HepG2 (cell line): ENCODE measurements around the gene ITGB2. TPM values are rescaled to one million over a fixed set of nuclear protein-coding genes. Genes with fewer than 3 reads are reported as not detected.

Experiments used
- ATAC-seq: fragments of 200-7000 bp; cut with Tn5 transposase; 3 replicates; pipeline ENCODE4 v1.9.1; 2020; ENCODE audit warnings: mild to moderate bottlenecking, moderate library complexity
- BruUV-seq: library from RNA; stranded (reverse); fragments of 400-500 nt; replicated peaks from 2 replicates; lab custom pipeline; 2021; lab: Mats Ljungman, UMichigan
- CTCF ChIA-PET: fragments of 300-600 bp; formaldehyde crosslinking; extraction: SDS; loops from one replicate; lab custom pipeline; 2021; ENCODE audit warnings: low total read pairs, inconsistent platforms, low intra/inter-chr PET ratio; lab: Yijun Ruan, JAX
- POLR2A ChIA-PET: fragments of 350-600 bp; sonication (Branson Sonifier 250); formaldehyde crosslinking; loops from one replicate; lab custom pipeline; 2020; ENCODE audit warnings: antibody characterized with exemption, inconsistent platforms; lab: Yijun Ruan, JAX
- DNase-seq: peaks from one replicate; pipeline ENCODE4 v3.0.0-alpha.2; 2015; ENCODE audit warnings: low spot score
- FAIRE-seq: peaks from 3 replicates; lab custom pipeline; 2011; peaks lifted over from hg19 to GRCh38; lab: Jason Lieb, UNC
- H2AFZ ChIP-seq: one replicate; pipeline ENCODE4 v1.6.1; 2011; ENCODE audit warnings: low read length, inconsistent platforms
- H3K27ac ChIP-seq: fragments of 300-600 bp; 3 replicates; pipeline ENCODE4 v1.8.0; 2011; ENCODE audit warnings: mixed run types, mild to moderate bottlenecking, mixed read lengths, low read length, inconsistent platforms; ENCODE audit not compliant: insufficient read depth; ENCODE audit errors: extremely low read length
- H3K27me3 ChIP-seq, 2 experiments: fragments of 200-600 bp in 1 of 2; 2 replicates in 1 of 2; 3 replicates in 1 of 2; pipeline versions ENCODE4 v1.6.0 to v1.8.0; 2011; ENCODE audit warnings: low read length in 2 of 2, mild to moderate bottlenecking in 2 of 2, moderate library complexity in 2 of 2, inconsistent platforms in 1 of 2; ENCODE audit not compliant: insufficient read depth in 2 of 2, control insufficient read depth in 1 of 2
- H3K36me3 ChIP-seq, 2 experiments: fragments of 200-600 bp in 1 of 2; replicated peaks in 1 of 2; 2 replicates in 1 of 2; 3 replicates in 1 of 2; pipeline versions ENCODE4 v1.5.1 to v1.8.0; 2011; ENCODE audit warnings: low read length in 2 of 2, inconsistent platforms in 1 of 2; ENCODE audit not compliant: insufficient read depth in 2 of 2, control insufficient read depth in 1 of 2
- H3K4me1 ChIP-seq: 2 replicates; pipeline ENCODE4 v1.5.1; 2012; ENCODE audit warnings: low read length, inconsistent platforms; ENCODE audit not compliant: insufficient read depth
- H3K4me2 ChIP-seq: 2 replicates; pipeline ENCODE4 v1.6.0; 2011; ENCODE audit warnings: low read depth, low read length, inconsistent platforms
- H3K4me3 ChIP-seq, 3 experiments: fragments of 200-600 bp in 1 of 3; sonication (generic), shearing (Covaris generic) in 1 of 3; replicated peaks in 1 of 3; 2 replicates each; pipeline ENCODE4 v1.5.1; 2011 to 2016; ENCODE audit warnings: low read length in 3 of 3, inconsistent platforms in 2 of 3, low read depth in 2 of 3, mild to moderate bottlenecking in 2 of 3, control low read depth in 1 of 3, mixed read lengths in 1 of 3; ENCODE audit not compliant: insufficient read depth in 1 of 3
- H3K79me2 ChIP-seq: one replicate; pipeline ENCODE4 v1.6.1; 2011; ENCODE audit warnings: low read length, inconsistent platforms; ENCODE audit not compliant: insufficient read depth
- H3K9ac ChIP-seq: 2 replicates; pipeline ENCODE4 v1.6.0; 2011; ENCODE audit warnings: mild to moderate bottlenecking, low read depth, low read length, inconsistent platforms; ENCODE audit not compliant: insufficient read depth
- H3K9me3 ChIP-seq: 2 replicates; pipeline ENCODE4 v1.5.1; 2012; ENCODE audit warnings: mild to moderate bottlenecking, low read length
- H4K20me1 ChIP-seq: 2 replicates; pipeline ENCODE4 v1.6.0; 2011; ENCODE audit warnings: inconsistent platforms, mild to moderate bottlenecking, low read length, moderate library complexity; ENCODE audit not compliant: insufficient read depth
- ARID4A ChIP-seq: sonication (generic); formaldehyde crosslinking; IDR thresholded peaks from 2 replicates; pipeline ENCODE4 v1.5.0; 2020; ENCODE audit warnings: mild to moderate bottlenecking, missing genetic modification reagents, borderline replicate concordance
- CEBPG ChIP-seq: IDR thresholded peaks from 2 replicates; pipeline ENCODE4 v1.6.1; 2016
- NFYB ChIP-seq: sonication (generic); formaldehyde crosslinking; IDR thresholded peaks from 2 replicates; pipeline ENCODE4 v1.4.0; 2020; ENCODE audit warnings: missing genetic modification reagents
- SYNCRIP ChIP-seq: fragments of 200-400 bp; formaldehyde crosslinking; IDR thresholded peaks from 2 replicates; pipeline ENCODE4 v1.6.1; 2018; ENCODE audit warnings: mild to moderate bottlenecking, low read depth, low read length; ENCODE audit not compliant: insufficient read depth
- TP53 ChIP-seq: sonication (generic); formaldehyde crosslinking; conservative IDR thresholded peaks from 2 replicates; pipeline ENCODE4 v1.4.0; 2020; ENCODE audit warnings: missing genetic modification reagents
- ZC3H13 ChIP-seq: sonication (generic); formaldehyde crosslinking; IDR thresholded peaks from 2 replicates; pipeline ENCODE4 v1.8.1; 2023; ENCODE audit warnings: mild to moderate bottlenecking, missing genetic modification reagents, moderate library complexity
- ZNF124 ChIP-seq: sonication (generic); formaldehyde crosslinking; IDR thresholded peaks from 2 replicates; pipeline ENCODE4 v1.4.0; 2020; ENCODE audit warnings: missing genetic modification reagents
- ZNF235 ChIP-seq: sonication (generic); formaldehyde crosslinking; IDR thresholded peaks from 2 replicates; pipeline ENCODE4 v1.8.1; 2023; ENCODE audit warnings: mild to moderate bottlenecking, missing genetic modification reagents, borderline replicate concordance
- ZNF264 ChIP-seq: sonication (generic); formaldehyde crosslinking; IDR thresholded peaks from 2 replicates; pipeline ENCODE4 v1.4.0; 2020; ENCODE audit warnings: missing genetic modification reagents
- ZSCAN31 ChIP-seq: sonication (generic); formaldehyde crosslinking; IDR thresholded peaks from 2 replicates; pipeline ENCODE4 v1.5.0; 2020; ENCODE audit warnings: low read depth, mild to moderate bottlenecking, missing genetic modification reagents
- WGBS: methylation state at CpG from one replicate; pipeline ENCODE4 v1.1.6; 2017; ENCODE audit warnings: low lambda C conversion rate; 5-methylcytosine and 5-hydroxymethylcytosine counted together
- in situ Hi-C: cut with HindIII; loops from 2 replicates; pipeline ENCODE4 v1.10.0; 2017; ENCODE audit warnings: low pct_unique_long_range_greater_than_20kb; ENCODE audit not compliant: extremely low pct_ligation_motif_present
- intact Hi-C: fragments of 100-400 bp; cut with micrococcal nuclease; formaldehyde crosslinking; loops from one replicate; pipeline ENCODE4 v1.10.0; 2022; ENCODE audit not compliant: unreplicated experiment
- polyA plus RNA-seq, 8 experiments: library from polyadenylated mRNA; depleted of rRNA in 3 of 8; stranded (reverse) in 7 of 8; unstranded in 1 of 8; fragments of >200 nt; fragmentation: Illumina TruSeq in 4 of 8; extraction: Trizol in 4 of 8; gene quantifications; 2 replicates each; pipeline versions ENCODE4 v1.2.1 to v1.2.3, GENCODE V29; 2011 to 2016; ENCODE audit warnings: low read depth in 4 of 8, missing spikeins in 1 of 8, mixed read lengths in 1 of 8; ENCODE audit not compliant: insufficient read depth in 1 of 8
- total RNA-seq, 5 experiments: library from RNA; depleted of rRNA; stranded (reverse); fragments of >200 nt; fragmentation: Illumina TruSeq; extraction: Trizol; gene quantifications; 2 replicates each; pipeline ENCODE4 v1.2.3, GENCODE V29; 2016; ENCODE audit warnings: low read depth in 1 of 5

Gene ITGB2
- total and polyA plus RNA-seq, 2 of the 13 experiments (the other 11 are each of a cell fraction or from before 2014, with no cell fraction given), result 4.2 to 18.0 TPM

- CTCF ChIA-PET, result no interaction called here
- no peak for FAIRE-seq
- 99% methylated on average over 15 of the region's 15 CpGs for WGBS
- Histone ChIP-seq H3K79me2 (peaks cover 71% of the 10 kb centered on the region), H3K36me3 (peaks cover 9 to 48% of the 10 kb centered on the region in 2 experiments), H3K9me3 (no peaks in the 10 kb centered on the region)
- ATAC-seq, result no peak
- in situ Hi-C loops, result no loop called here
- no TSS peak for BruUV-seq
- no peak for TF ChIP-seq CEBPG
- no peak for TF ChIP-seq ZC3H13 (CRISPR knock-in tag)
- no peak for TF ChIP-seq NFYB (CRISPR knock-in tag)
- no peak for TF ChIP-seq SYNCRIP
- TF ChIP-seq ZNF235 (CRISPR knock-in tag), result no peak
- TF ChIP-seq ARID4A (CRISPR knock-in tag), result no peak
- TF ChIP-seq TP53 (CRISPR knock-in tag), result no peak
- no peak for TF ChIP-seq ZNF124 (CRISPR knock-in tag)
- TF ChIP-seq ZSCAN31, result no peak
- TF ChIP-seq ZNF264 (CRISPR knock-in tag), result no peak
- TF ChIP-seq, all 625 proteins: peak for 0
- H3K27ac ChIP-seq, result no peak overlapping the region
- H3K27me3 ChIP-seq, result no peaks in the 10 kb centered on the region; a peak in 1 of 5 replicates
- H2AFZ ChIP-seq, result no peak overlapping the region
- POLR2A ChIA-PET, result no interaction called here
- peaks cover 37% of the 10 kb centered on the region for H3K4me1 ChIP-seq
- peaks cover 7% of the 10 kb centered on the region for H4K20me1 ChIP-seq
- no peak for DNase-seq
- H3K9ac ChIP-seq, result no peak overlapping the region
- intact Hi-C loops, result no loop called here
- H3K4me2 ChIP-seq, result no peak overlapping the region
- no peak overlapping the region for H3K4me3 ChIP-seq
Measured at GRCh38 chr21:44943005-44943685, 22.4 kb upstream of the ITGB2 start.
